NB4 (cell line): ENCODE measurements around the gene CBFB.
A peak's percentile ranks its signal among the peaks of the same experiment; 100 is the strongest.

Source experiments
- DNase-seq: peaks from one replicate; pipeline ENCODE4 v3.0.0; 2010; ENCODE audit warnings: low read depth
- H3K4me3 ChIP-seq: one replicate; pipeline ENCODE4 v1.5.1; 2011; ENCODE audit warnings: mild to moderate bottlenecking, low read depth, low read length, moderate library complexity
- MYC ChIP-seq: IDR thresholded peaks from 2 replicates; pipeline ENCODE4 v1.6.1; 2011; ENCODE audit warnings: low read depth, low read length
- POLR2A ChIP-seq: IDR thresholded peaks from 2 replicates; pipeline ENCODE4 v1.6.1; 2011; ENCODE audit warnings: mild to moderate bottlenecking; ENCODE audit not compliant: insufficient read length; ENCODE audit errors: extremely low read depth
- TF ChIP-seq, protein P1 (sequence below): IDR thresholded peaks from one replicate; pipeline ENCODE4 v1.5.1; 2012; ENCODE audit warnings: low read depth, low read length
- TF ChIP-seq, protein P2 (sequence below): IDR thresholded peaks from 2 replicates; pipeline ENCODE4 v1.6.1; 2011; ENCODE audit warnings: low read depth, low read length

Gene CBFB

DNA sequence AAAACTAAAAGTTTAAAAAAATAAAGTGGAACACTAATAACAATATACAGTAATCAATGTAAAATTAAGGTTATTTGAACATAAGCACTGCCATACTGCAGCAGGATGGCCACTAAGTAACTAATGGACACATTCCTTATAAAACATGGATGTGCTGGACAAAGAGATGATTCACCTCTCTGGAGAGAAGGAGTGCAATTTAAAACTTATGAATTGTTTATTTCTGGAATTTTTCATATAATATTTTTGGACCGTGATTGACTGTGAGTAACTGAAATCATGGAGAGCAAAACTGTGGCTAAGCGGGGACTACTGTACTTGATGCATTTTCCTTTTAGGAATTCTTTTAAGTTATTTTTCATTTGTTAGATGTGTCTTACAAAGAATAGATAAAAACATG, 21.8 kb downstream of the CBFB start:
- DNase-seq, result no peak
- TF ChIP-seq MYC (no peak), POLR2A (no peak)
- TF ChIP-seq, protein P1, sequence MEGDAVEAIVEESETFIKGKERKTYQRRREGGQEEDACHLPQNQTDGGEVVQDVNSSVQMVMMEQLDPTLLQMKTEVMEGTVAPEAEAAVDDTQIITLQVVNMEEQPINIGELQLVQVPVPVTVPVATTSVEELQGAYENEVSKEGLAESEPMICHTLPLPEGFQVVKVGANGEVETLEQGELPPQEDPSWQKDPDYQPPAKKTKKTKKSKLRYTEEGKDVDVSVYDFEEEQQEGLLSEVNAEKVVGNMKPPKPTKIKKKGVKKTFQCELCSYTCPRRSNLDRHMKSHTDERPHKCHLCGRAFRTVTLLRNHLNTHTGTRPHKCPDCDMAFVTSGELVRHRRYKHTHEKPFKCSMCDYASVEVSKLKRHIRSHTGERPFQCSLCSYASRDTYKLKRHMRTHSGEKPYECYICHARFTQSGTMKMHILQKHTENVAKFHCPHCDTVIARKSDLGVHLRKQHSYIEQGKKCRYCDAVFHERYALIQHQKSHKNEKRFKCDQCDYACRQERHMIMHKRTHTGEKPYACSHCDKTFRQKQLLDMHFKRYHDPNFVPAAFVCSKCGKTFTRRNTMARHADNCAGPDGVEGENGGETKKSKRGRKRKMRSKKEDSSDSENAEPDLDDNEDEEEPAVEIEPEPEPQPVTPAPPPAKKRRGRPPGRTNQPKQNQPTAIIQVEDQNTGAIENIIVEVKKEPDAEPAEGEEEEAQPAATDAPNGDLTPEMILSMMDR, result no peak
- TF ChIP-seq, protein P2, sequence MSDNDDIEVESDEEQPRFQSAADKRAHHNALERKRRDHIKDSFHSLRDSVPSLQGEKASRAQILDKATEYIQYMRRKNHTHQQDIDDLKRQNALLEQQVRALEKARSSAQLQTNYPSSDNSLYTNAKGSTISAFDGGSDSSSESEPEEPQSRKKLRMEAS, result no peak
- H3K4me3 ChIP-seq, result no peak overlapping the region

DNA sequence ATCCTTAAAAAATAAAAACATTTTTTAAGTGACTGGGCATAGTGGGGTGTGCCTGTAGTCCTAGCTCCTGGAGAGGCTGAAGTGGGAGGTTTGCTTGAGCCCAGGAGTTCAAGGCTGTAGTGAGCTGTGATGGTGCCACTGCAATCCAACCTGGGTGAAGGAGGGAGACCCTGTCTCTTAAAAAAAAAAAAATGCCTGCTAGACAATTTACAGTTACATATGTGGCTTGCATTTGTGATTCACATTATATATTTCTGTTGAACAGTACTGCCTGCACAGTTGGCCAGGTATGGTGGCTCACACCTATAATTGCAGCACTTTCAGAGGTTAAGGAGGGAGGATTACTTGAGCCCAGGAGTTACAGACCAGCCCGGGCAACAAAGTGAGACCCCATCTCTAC, 23.4 kb downstream of the CBFB start:
- DNase-seq, result no peak
- no peak overlapping the region for H3K4me3 ChIP-seq
- TF ChIP-seq, protein P2, result no peak
- TF ChIP-seq, protein P1, result no peak
- TF ChIP-seq POLR2A (no peak), MYC (no peak)

DNA sequence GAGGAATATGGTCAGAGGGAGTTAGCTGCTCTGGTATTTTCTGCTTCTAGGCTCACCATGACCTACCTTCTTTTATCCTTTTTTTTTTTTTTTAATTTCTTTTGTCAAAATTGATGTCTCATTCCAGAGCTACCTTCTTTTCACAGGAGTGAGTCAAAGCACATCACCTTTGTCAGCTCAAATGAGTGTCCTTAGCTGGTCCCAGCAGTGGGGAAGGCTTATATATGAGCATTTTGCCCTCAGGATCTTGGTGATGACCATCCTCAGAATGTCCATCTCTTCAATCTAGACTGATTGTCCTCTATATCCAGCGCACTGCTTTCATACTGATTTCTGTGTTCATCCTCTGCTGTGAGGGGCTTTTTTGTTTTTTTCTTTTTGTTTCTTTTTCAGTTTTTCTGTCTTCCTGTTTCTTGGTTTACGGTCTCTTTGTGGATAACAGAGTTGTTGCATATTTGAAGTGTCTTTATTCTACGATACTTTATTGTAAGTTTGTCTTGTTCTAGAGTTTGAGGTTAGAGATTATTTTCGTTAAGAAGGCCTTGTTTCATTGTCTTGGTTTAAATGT, 24.9 kb downstream of the CBFB start:
- no peak for TF ChIP-seq POLR2A
- TF ChIP-seq, protein P1, result no peak
- TF ChIP-seq, protein P2, result no peak
- no peak for TF ChIP-seq MYC

DNA sequence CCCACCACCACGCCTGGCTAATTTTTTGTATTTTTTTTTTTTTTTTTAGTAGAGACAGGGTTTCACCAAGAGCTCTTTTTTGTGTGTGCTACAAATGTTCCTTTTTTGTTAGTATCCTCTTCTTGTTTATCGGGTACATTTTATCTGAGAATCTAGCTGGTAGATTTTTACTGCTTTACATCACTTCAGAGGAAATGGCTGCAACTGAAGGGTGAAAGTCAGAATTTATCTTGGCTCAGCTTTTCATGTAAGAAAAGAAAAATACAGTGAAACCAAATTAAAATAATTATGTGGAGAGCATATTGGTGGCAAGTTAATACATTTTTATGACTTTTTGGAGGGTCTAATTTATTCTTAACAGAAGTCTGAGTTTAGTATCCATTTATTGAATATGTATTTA, 26.0 kb downstream of the CBFB start:
- TF ChIP-seq POLR2A (no peak), MYC (no peak)
- TF ChIP-seq, protein P2, result no peak
- TF ChIP-seq, protein P1, result no peak
- DNase-seq, result no peak

More for the DNA sequence above, 24.9 kb downstream of the CBFB start:
- DNase-seq, result no peak
- no peak overlapping the region for H3K4me3 ChIP-seq

DNA sequence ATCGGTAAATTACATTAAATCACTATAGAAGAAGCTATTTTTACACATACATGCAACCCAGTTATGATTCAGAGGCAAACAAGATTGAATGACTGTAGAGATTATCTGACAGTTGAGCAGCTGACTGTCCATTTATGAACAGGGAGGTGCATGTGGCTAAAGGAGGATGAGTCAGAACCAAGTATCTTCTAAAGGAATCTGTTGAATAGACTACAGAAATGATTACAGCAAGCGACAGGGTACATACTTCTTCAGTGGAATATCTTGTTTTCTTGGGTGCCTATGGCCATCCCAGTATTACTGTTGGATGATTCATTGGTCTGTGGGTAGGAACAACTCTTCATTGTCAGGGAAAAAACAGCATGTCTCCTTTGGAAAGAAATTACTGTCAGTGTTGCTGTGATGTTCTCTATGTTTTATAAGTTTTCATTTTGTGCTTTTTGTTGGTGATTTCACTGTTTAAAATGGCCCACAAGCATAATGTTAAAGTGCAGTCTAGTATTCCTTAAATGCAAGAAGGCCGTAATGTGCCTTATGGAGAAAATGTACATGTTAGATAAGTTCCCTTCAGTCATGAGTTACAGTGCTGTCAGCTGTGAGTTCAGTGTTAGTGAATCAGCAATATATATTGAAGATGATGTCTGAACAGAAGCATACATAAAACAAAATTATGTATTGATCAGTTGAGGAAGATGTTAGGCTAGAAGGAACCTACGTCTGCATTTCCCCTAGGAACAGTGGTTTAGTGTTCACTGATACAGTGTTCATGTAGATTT, 27.0 kb downstream of the CBFB start:
- peak; percentile 52 for DNase-seq
- H3K4me3 ChIP-seq, result no peak overlapping the region
- TF ChIP-seq, protein P2, result peak; percentile 45; the same call in 1 of the 2 replicates
- no peak for TF ChIP-seq MYC

More for the DNA sequence above, 26.0 kb downstream of the CBFB start:
- no peak overlapping the region for H3K4me3 ChIP-seq

DNA sequence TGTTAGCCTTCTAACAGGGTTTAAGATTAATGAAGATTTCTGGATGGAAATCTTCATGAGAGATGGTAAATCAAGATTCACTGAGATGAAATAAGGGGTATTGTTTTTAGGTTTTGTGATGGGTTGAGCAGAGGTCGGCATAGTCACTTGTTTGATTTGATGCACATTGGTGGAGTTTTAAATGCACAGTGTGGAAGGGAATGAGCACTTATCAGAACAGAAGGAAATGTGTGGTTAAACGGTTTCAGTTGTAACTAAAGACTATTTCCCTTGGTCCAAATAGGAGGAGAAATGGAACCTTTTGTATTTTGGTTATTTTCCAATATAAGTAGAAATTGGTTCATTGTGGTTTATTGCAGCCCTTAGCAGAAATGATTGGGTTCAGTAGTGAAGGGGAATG, 34.1 kb downstream of the CBFB start:
- DNase-seq, result peak; percentile 28
- TF ChIP-seq, protein P1, result no peak
- no peak for TF ChIP-seq MYC
- no peak for TF ChIP-seq POLR2A
- TF ChIP-seq, protein P2, result no peak

More for the DNA sequence above, 34.1 kb downstream of the CBFB start:
- no peak overlapping the region for H3K4me3 ChIP-seq
